Left cardiac atrium (tissue), 4 donors: ENCODE data around the gene HP1BP3. TPM values are rescaled to one million over a fixed set of nuclear protein-coding genes. Genes with fewer than 3 reads are reported as not detected.
"Not testable (repeated sequence)": the region's sequence is repeated elsewhere in the genome, so short reads cannot be mapped to it uniquely, and the experiment has no call there.

Experiments
- ATAC-seq, 2 donors: fragments of 200-7000 bp; cut with Tn5 transposase; one replicate each; pipeline ENCODE4 v1.9.1; 2020; ENCODE audit warnings: mild to moderate bottlenecking in 2 of 2, moderate library complexity in 2 of 2
- DNase-seq: peaks from one replicate; pipeline ENCODE4 v3.0.0-alpha.2; 2020
- intact Hi-C, 2 donors: fragments of 100-400 bp; cut with DNase I; formaldehyde crosslinking; loops; one replicate each; pipeline versions ENCODE4 v1.14.1 to v1.15.1; 2022 to 2023
- long read RNA-seq: library from polyadenylated mRNA; unstranded; transcript quantifications from one replicate; pipeline ENCODE4 v2.0.0, GENCODE V29; 2021
- total RNA-seq, 2 donors: library from RNA; stranded (reverse); fragmentation: NEBNext Ultra II Directional; extraction: Animal tissue kit (Norgen Biotek cat#: 25700); gene quantifications; one replicate each; pipeline ENCODE4 v1.2.1, GENCODE V29; 2021
- donor health status: DM: no; HTN: yes; CAD: no.
- donor health status: DM: no; HTN: yes; CAD: no; lungs with severe emphysema.
- donor health status: DM: yes; HTN: yes; CAD: no.
- donor health status: Dilated cardiomyopathy.

The HP1BP3 gene
- 100 to 1,000 TPM; 128 to 133 TPM for total RNA-seq
- long read RNA-seq, partial matches to known transcripts, result 7 of 80 reads
- long read RNA-seq, other reads (novel, unspliced or antisense), result 72 of 80 reads

GRCh38 chr1:20787029-20787839 lies at the start of gene HP1BP3:
HP1BP3 (minus strand) TSS chr1:20787307; CDS start chr1:20780440, 6,867 bp downstream.
- intact Hi-C loops, result no loop called here
- peak; percentile 85 to 90 for ATAC-seq
- peak; percentile 76 for DNase-seq

GRCh38 chr1:20836230-20836629 lies 49.1 kb upstream of the HP1BP3 start:
- intact Hi-C loops, result no loop called here
- DNase-seq (no peak), ATAC-seq (no peak)

GRCh38 chr1:20834780-20835179 lies 47.7 kb upstream of the HP1BP3 start:
- intact Hi-C loops, result no loop called here
- no peak for ATAC-seq
- no peak for DNase-seq

GRCh38 chr1:20834192-20834591 lies 47.1 kb upstream of the HP1BP3 start:
- no peak for ATAC-seq
- intact Hi-C loops, result no loop called here
- no peak for DNase-seq

GRCh38 chr1:20830378-20830777 lies 43.3 kb upstream of the HP1BP3 start:
- ATAC-seq (no peak), DNase-seq (no peak)
- intact Hi-C loops, result no loop called here

- ATAC-seq (no peak), DNase-seq (no peak)
- intact Hi-C loops, result no loop called here
Measured at GRCh38 chr1:20829946-20830345, 42.8 kb upstream of the HP1BP3 start.

GRCh38 chr1:20829531-20829930 lies 42.4 kb upstream of the HP1BP3 start:
- intact Hi-C loops, result no loop called here
- ATAC-seq (no peak), DNase-seq (no peak)

- ATAC-seq, result no peak
- intact Hi-C loops, result no loop called here
- DNase-seq, result no peak
Measured at GRCh38 chr1:20823845-20824244, 36.7 kb upstream of the HP1BP3 start.

- DNase-seq, result no peak
- intact Hi-C loops, result no loop called here
- no peak for ATAC-seq
Measured at GRCh38 chr1:20821466-20821865, 34.4 kb upstream of the HP1BP3 start.

- intact Hi-C loops, result no loop called here
- no peak for DNase-seq
- no peak for ATAC-seq
Measured at GRCh38 chr1:20819818-20820217, 32.7 kb upstream of the HP1BP3 start.

GRCh38 chr1:20814534-20814871 lies 27.4 kb upstream of the HP1BP3 start:
- DNase-seq (no peak), ATAC-seq (no peak)
- intact Hi-C loops, result no loop called here

- intact Hi-C loops, result no loop called here
Measured at GRCh38 chr1:20811916-20812315, 24.8 kb upstream of the HP1BP3 start.

GRCh38 chr1:20793236-20793635 lies 6.1 kb upstream of the HP1BP3 start:
- intact Hi-C loops, result no loop called here
- ATAC-seq (no peak), DNase-seq (no peak)

More at GRCh38 chr1:20811916-20812315, 24.8 kb upstream of the HP1BP3 start:
- DNase-seq (no peak), ATAC-seq (no peak)

- intact Hi-C loops, result no loop called here
- DNase-seq (no peak), ATAC-seq (no peak)
Measured at GRCh38 chr1:20792196-20792595, 5.1 kb upstream of the HP1BP3 start.

GRCh38 chr1:20790785-20791184 lies 3.7 kb upstream of the HP1BP3 start:
- no peak for DNase-seq
- no peak for ATAC-seq
- intact Hi-C loops, result no loop called here

GRCh38 chr1:20789598-20789997 lies 2.5 kb upstream of the HP1BP3 start:
- ATAC-seq, intact Hi-C loops, DNase-seq: not testable (repeated sequence)

GRCh38 chr1:20787840-20788795 lies 1.0 kb upstream of the HP1BP3 start:
- ATAC-seq (no peak), DNase-seq (no peak)
- intact Hi-C loops, result no loop called here

GRCh38 chr1:20786253-20787028 lies 666 bp downstream of the HP1BP3 start:
- ATAC-seq (peak; percentile 96), DNase-seq (peak; percentile 96)
- intact Hi-C loops, result no loop called here

- ATAC-seq, result peak in 1 of 2 donors; percentile 2
- intact Hi-C loops, result no loop called here
Measured at GRCh38 chr1:20785907-20786252, 1.2 kb downstream of the HP1BP3 start.

More at GRCh38 chr1:20785907-20786252, 1.2 kb downstream of the HP1BP3 start:
- DNase-seq, result no peak
